ENCODE measurements around the gene UBAP1L.

UBAP1L gene

GRCh38 chr15:65132878-65133547 is 18.0 kb upstream of the UBAP1L start:
- peak overlapping the region in 1 of 2 experiments; percentile 97 for H3K14ac ChIP-seq (ENCODE audit: low read length in 2 of 2)
- H3K27me3 ChIP-seq (ENCODE audit: control insufficient read depth in 1 of 2, insufficient read depth in 1 of 2, low read length in 2 of 2): no peaks in the 10 kb centered on the region
- peak; percentile 75 for DNase-seq
- H2BK5ac ChIP-seq (ENCODE audit: low read depth, low read length, poor library complexity, severe bottlenecking): peak overlapping the region; percentile 82
- peak overlapping the region in 1 of 2 experiments; percentile 42 for H2BK12ac ChIP-seq (ENCODE audit: low read length in 2 of 2)
- under 1% methylated on average over 79 of the region's 93 CpGs for WGBS
- peak overlapping the region; percentile 86 for H4K91ac ChIP-seq (ENCODE audit: low read length)
- peak overlapping the region; percentile 95 for H3K9ac ChIP-seq (ENCODE audit: low read length)
- H3K4ac ChIP-seq (ENCODE audit: low read depth in 1 of 2, low read length in 2 of 2): peak overlapping the region; percentile 77 to 95
- H3K27ac ChIP-seq (ENCODE audit: low read length, poor library complexity, severe bottlenecking): peak overlapping the region; percentile 57
- H3K4me2 ChIP-seq (ENCODE audit: low read length, poor library complexity, severe bottlenecking): peak overlapping the region; percentile 92
- peak overlapping the region; percentile 91 to 93 for H3K4me3 ChIP-seq (ENCODE audit: insufficient read depth in 1 of 2, low read depth in 1 of 2, low read length in 2 of 2)
- H3K36me3 ChIP-seq (ENCODE audit: control insufficient read depth in 1 of 2, insufficient read depth in 2 of 2, low read depth in 1 of 2, low read length in 2 of 2): peaks cover 17 to 25% of the 10 kb centered on the region in 2 experiments
- H3K9me3 ChIP-seq (ENCODE audit: control insufficient read depth, low read length): no peaks in the 10 kb centered on the region
- peaks cover 2% of the 10 kb centered on the region for H3K4me1 ChIP-seq (ENCODE audit: control insufficient read depth, insufficient read depth, low read depth, low read length)
- peak overlapping the region; percentile 97 to 98 for H3K18ac ChIP-seq (ENCODE audit: low read depth in 1 of 2, low read length in 2 of 2)
- peak overlapping the region; percentile 90 for H2AFZ ChIP-seq (ENCODE audit: low read depth, low read length)
- no peak overlapping the region for H2AK5ac ChIP-seq (ENCODE audit: low read length, severe bottlenecking)
- H4K8ac ChIP-seq (ENCODE audit: low read length): peak overlapping the region; percentile 97
- H3K79me1 ChIP-seq (replicated peaks; ENCODE audit: low read length, poor library complexity, severe bottlenecking): peaks cover 23% of the 10 kb centered on the region
- peak overlapping the region; percentile 86 for H2BK15ac ChIP-seq (ENCODE audit: low read depth, poor library complexity, severe bottlenecking)
- peak overlapping the region; percentile 77 for H2BK120ac ChIP-seq (ENCODE audit: low read depth, low read length)
- H3K23ac ChIP-seq (ENCODE audit: low read length in 2 of 2): peak overlapping the region in 1 of 2 experiments; percentile 77

DNA sequence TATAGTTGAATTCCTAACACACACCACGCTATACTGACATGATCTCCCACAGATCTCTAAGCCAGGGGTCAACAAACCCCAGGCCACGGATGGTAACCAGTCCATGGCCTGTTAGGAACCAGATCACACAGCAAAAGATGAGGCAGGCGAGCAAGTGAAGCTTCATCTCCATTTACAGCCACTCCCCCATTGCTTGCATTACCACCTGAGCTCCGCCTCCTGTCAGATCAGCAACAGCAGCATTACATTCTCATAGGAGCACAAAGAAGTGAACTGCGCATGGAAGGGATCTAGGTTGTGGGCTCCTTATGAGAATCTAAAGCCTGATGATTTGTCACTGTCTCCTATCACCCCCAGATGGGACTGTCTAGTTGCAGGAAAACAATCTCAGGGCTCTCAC is 15.9 kb upstream of the UBAP1L start:
- no peak overlapping the region for H2BK120ac ChIP-seq (ENCODE audit: low read depth, low read length)
- no peak for DNase-seq
- no peak overlapping the region for H2AK5ac ChIP-seq (ENCODE audit: low read length, severe bottlenecking)
- no peak overlapping the region for H3K27ac ChIP-seq (ENCODE audit: low read length, poor library complexity, severe bottlenecking)
- no peak overlapping the region for H2BK12ac ChIP-seq (ENCODE audit: low read length in 2 of 2)
- no peak overlapping the region for H3K4ac ChIP-seq (ENCODE audit: low read depth in 1 of 2, low read length in 2 of 2)
- no peak overlapping the region for H3K4me3 ChIP-seq (ENCODE audit: insufficient read depth in 1 of 2, low read depth in 1 of 2, low read length in 2 of 2)
- H3K27me3 ChIP-seq (ENCODE audit: control insufficient read depth in 1 of 2, insufficient read depth in 1 of 2, low read length in 2 of 2): no peaks in the 10 kb centered on the region
- H2BK15ac ChIP-seq (ENCODE audit: low read depth, poor library complexity, severe bottlenecking): no peak overlapping the region
- no peak overlapping the region for H3K4me2 ChIP-seq (ENCODE audit: low read length, poor library complexity, severe bottlenecking)
- no peak overlapping the region for H3K14ac ChIP-seq (ENCODE audit: low read length in 2 of 2)
- H3K9ac ChIP-seq (ENCODE audit: low read length): no peak overlapping the region
- no peak overlapping the region for H4K8ac ChIP-seq (ENCODE audit: low read length)
- H3K23ac ChIP-seq (ENCODE audit: low read length in 2 of 2): no peak overlapping the region
- H2AFZ ChIP-seq (ENCODE audit: low read depth, low read length): no peak overlapping the region
- H3K4me1 ChIP-seq (ENCODE audit: control insufficient read depth, insufficient read depth, low read depth, low read length): peaks cover 2% of the 10 kb centered on the region
- peaks cover 26 to 44% of the 10 kb centered on the region in 2 experiments for H3K36me3 ChIP-seq (ENCODE audit: control insufficient read depth in 1 of 2, insufficient read depth in 2 of 2, low read depth in 1 of 2, low read length in 2 of 2)
- no peaks in the 10 kb centered on the region for H3K9me3 ChIP-seq (ENCODE audit: control insufficient read depth, low read length)
- H4K91ac ChIP-seq (ENCODE audit: low read length): peak overlapping the region; percentile 58
- H3K18ac ChIP-seq (ENCODE audit: low read depth in 1 of 2, low read length in 2 of 2): no peak overlapping the region
- H2BK5ac ChIP-seq (ENCODE audit: low read depth, low read length, poor library complexity, severe bottlenecking): no peak overlapping the region
- peaks cover 31% of the 10 kb centered on the region for H3K79me1 ChIP-seq (replicated peaks; ENCODE audit: low read length, poor library complexity, severe bottlenecking)
- WGBS: 96% methylated on average over 3 of the region's 5 CpGs

DNA sequence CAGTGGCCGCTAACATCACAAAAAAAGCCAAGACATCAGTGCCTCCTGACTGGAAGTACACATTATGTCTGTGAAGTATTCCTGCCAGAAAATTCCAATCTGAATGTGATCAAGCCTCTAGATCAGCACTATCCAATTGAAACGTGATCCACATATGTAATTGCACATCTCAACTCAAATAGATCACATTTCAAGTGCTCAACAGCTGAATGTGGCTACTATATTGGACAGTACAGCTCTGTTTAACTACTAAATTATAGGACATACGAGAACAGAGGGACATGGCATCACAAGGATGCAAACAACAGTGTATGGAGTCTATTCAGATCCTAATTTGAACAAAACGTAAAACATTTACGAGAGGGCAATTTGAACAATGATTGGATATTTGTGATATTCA is 542 bp upstream of the UBAP1L start:
- H2AFZ ChIP-seq (ENCODE audit: low read depth, low read length): no peak overlapping the region
- no peak overlapping the region for H3K23ac ChIP-seq (ENCODE audit: low read length in 2 of 2)
- H4K91ac ChIP-seq (ENCODE audit: low read length): no peak overlapping the region
- H2BK5ac ChIP-seq (ENCODE audit: low read depth, low read length, poor library complexity, severe bottlenecking): no peak overlapping the region
- H3K27me3 ChIP-seq (ENCODE audit: control insufficient read depth in 1 of 2, insufficient read depth in 1 of 2, low read length in 2 of 2): no peaks in the 10 kb centered on the region
- H4K8ac ChIP-seq (ENCODE audit: low read length): no peak overlapping the region
- H3K4ac ChIP-seq (ENCODE audit: low read depth in 1 of 2, low read length in 2 of 2): no peak overlapping the region
- H3K14ac ChIP-seq (ENCODE audit: low read length in 2 of 2): no peak overlapping the region
- peaks cover 5% of the 10 kb centered on the region for H3K79me1 ChIP-seq (replicated peaks; ENCODE audit: low read length, poor library complexity, severe bottlenecking)
- no peak for DNase-seq
- H2BK120ac ChIP-seq (ENCODE audit: low read depth, low read length): no peak overlapping the region
- H3K36me3 ChIP-seq (ENCODE audit: control insufficient read depth in 1 of 2, insufficient read depth in 2 of 2, low read depth in 1 of 2, low read length in 2 of 2): peaks cover 24 to 82% of the 10 kb centered on the region in 2 experiments
- peaks cover 2% of the 10 kb centered on the region for H3K4me1 ChIP-seq (ENCODE audit: control insufficient read depth, insufficient read depth, low read depth, low read length)
- H2AK5ac ChIP-seq (ENCODE audit: low read length, severe bottlenecking): no peak overlapping the region
- H3K9me3 ChIP-seq (ENCODE audit: control insufficient read depth, low read length): no peaks in the 10 kb centered on the region
- WGBS: 96% methylated on average over 5 of the region's 5 CpGs
- no peak overlapping the region for H3K9ac ChIP-seq (ENCODE audit: low read length)
- H3K4me2 ChIP-seq (ENCODE audit: low read length, poor library complexity, severe bottlenecking): no peak overlapping the region
- H3K4me3 ChIP-seq (ENCODE audit: insufficient read depth in 1 of 2, low read depth in 1 of 2, low read length in 2 of 2): no peak overlapping the region
- no peak overlapping the region for H2BK15ac ChIP-seq (ENCODE audit: low read depth, poor library complexity, severe bottlenecking)
- no peak overlapping the region for H3K18ac ChIP-seq (ENCODE audit: low read depth in 1 of 2, low read length in 2 of 2)
- no peak overlapping the region for H2BK12ac ChIP-seq (ENCODE audit: low read length in 2 of 2)
- H3K27ac ChIP-seq (ENCODE audit: low read length, poor library complexity, severe bottlenecking): no peak overlapping the region

GRCh38 chr15:65110676-65111292 is 4.2 kb downstream of the UBAP1L start:
- Histone ChIP-seq H2AK5ac (ENCODE audit: low read length, severe bottlenecking) (no peak overlapping the region), H3K79me1 (replicated peaks; ENCODE audit: low read length, poor library complexity, severe bottlenecking) (peaks cover 1% of the 10 kb centered on the region), H2AFZ (ENCODE audit: low read depth, low read length) (no peak overlapping the region), H3K14ac (ENCODE audit: low read length in 2 of 2) (no peak overlapping the region), H2BK5ac (ENCODE audit: low read depth, low read length, poor library complexity, severe bottlenecking) (no peak overlapping the region), H3K4me1 (ENCODE audit: control insufficient read depth, insufficient read depth, low read depth, low read length) (peaks cover 2% of the 10 kb centered on the region), H4K8ac (ENCODE audit: low read length) (peak overlapping the region; percentile 66), H3K18ac (ENCODE audit: low read depth in 1 of 2, low read length in 2 of 2) (no peak overlapping the region), H3K36me3 (ENCODE audit: control insufficient read depth in 1 of 2, insufficient read depth in 2 of 2, low read depth in 1 of 2, low read length in 2 of 2) (peaks cover 13 to 53% of the 10 kb centered on the region in 2 experiments), H3K4me2 (ENCODE audit: low read length, poor library complexity, severe bottlenecking) (no peak overlapping the region), H2BK15ac (ENCODE audit: low read depth, poor library complexity, severe bottlenecking) (no peak overlapping the region), H3K4ac (ENCODE audit: low read depth in 1 of 2, low read length in 2 of 2) (no peak overlapping the region), H2BK12ac (ENCODE audit: low read length in 2 of 2) (no peak overlapping the region), H2BK120ac (ENCODE audit: low read depth, low read length) (no peak overlapping the region), H3K23ac (ENCODE audit: low read length in 2 of 2) (no peak overlapping the region), H3K4me3 (ENCODE audit: insufficient read depth in 1 of 2, low read depth in 1 of 2, low read length in 2 of 2) (no peak overlapping the region), H3K27ac (ENCODE audit: low read length, poor library complexity, severe bottlenecking) (no peak overlapping the region), H3K27me3 (ENCODE audit: control insufficient read depth in 1 of 2, insufficient read depth in 1 of 2, low read length in 2 of 2) (no peaks in the 10 kb centered on the region), H3K9ac (ENCODE audit: low read length) (no peak overlapping the region), H3K9me3 (ENCODE audit: control insufficient read depth, low read length) (no peaks in the 10 kb centered on the region), H4K91ac (ENCODE audit: low read length) (no peak overlapping the region)
- 28% methylated on average over 3 of the region's 3 CpGs for WGBS
- peak; percentile 82 for DNase-seq
